ENCODE data around the gene USP25.

USP25 gene

DNA sequence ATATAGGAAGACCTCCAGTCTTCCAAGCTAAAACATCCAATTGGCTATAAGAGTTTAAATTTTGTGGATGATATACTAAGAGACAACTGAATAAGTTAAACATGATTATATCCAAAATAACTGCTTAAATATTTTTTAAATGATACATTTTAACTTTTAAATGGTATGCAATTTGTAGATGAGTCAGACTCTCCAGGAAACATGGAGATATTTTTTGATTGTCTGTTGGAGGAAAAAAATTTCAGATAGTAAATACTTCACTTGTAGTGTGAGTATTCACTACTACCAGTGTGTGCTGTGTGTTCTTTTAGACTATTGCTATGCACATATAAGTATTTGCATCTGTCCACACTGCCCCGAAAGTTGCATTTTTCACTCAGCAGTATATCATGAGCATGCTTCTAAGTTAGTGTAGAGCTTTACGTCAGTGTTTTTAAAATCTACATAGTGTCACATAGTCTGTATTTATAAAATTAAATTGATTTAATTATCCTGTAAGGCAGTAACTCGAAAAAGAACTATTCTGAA, 91.1 kb downstream of the USP25 start (continued):
- TF ChIP-seq SETDB1 (IDR thresholded peaks at IDR 0.05; ENCODE audit: insufficient read length, low read length) (no peak), ZNF132 (tag by site-specific recombination; IDR thresholded peaks at IDR 0.05; ENCODE audit: borderline replicate concordance) (no peak)

DNA sequence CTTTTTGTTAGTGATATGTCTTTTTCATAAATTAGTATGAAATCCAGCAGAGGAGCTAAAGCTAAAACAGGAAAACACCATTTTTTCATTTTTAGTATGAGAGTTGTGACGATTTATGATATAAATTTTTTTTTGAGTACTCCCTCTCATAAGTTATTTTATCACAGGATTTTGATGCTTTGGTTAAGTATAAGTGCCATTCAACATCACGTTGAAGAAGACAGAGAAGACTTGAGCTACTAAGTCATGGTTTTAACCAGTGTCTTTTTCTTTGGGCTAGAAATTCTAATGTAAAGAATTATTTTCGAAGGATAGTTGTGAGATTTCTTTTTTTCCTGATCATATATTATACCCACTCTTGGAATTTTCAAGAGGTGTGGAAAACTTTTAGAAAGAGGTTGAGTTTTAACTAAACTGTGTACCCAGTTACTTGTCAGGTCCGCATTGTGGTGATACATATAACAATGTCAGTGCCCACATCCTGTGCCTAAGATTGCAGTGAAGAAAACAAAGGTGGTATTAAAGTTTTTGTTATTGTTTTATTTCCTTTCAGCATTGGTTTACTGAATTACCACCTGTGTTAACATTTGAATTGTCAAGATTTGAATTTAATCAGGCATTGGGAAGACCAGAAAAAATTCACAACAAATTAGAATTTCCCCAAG, 93.8 kb downstream of the USP25 start:
- CTCF ChIA-PET = interaction anchor here (0.7 kb wide), 1 partner anchor 345 kb away, joined by 3 read pairs; no protein-coding TSS in a partner anchor
- no peak overlapping the region for H3K27ac ChIP-seq (ENCODE audit: extremely low read depth, low read depth, low read length)
- H3K9me3 ChIP-seq (ENCODE audit: control insufficient read depth, insufficient read depth, low read depth, low read length) = no peaks in the 10 kb centered on the region
- H3K4me1 ChIP-seq (ENCODE audit: control insufficient read depth, insufficient read depth, low read length) = no peaks in the 10 kb centered on the region
- TF ChIP-seq ZNF629 (tag by site-specific recombination; IDR thresholded peaks at IDR 0.05) = no peak
- no peak for TF ChIP-seq OSR2 (tag by site-specific recombination; IDR thresholded peaks at IDR 0.05)
- no peak for TF ChIP-seq ZSCAN23 (tag by site-specific recombination; IDR thresholded peaks at IDR 0.05)
- TF ChIP-seq EGR2 (tag by site-specific recombination; IDR thresholded peaks at IDR 0.05; ENCODE audit: low read depth) = no peak
- no peak for TF ChIP-seq SP2 (tag by site-specific recombination; IDR thresholded peaks at IDR 0.05)
- TF ChIP-seq, protein P1, sequence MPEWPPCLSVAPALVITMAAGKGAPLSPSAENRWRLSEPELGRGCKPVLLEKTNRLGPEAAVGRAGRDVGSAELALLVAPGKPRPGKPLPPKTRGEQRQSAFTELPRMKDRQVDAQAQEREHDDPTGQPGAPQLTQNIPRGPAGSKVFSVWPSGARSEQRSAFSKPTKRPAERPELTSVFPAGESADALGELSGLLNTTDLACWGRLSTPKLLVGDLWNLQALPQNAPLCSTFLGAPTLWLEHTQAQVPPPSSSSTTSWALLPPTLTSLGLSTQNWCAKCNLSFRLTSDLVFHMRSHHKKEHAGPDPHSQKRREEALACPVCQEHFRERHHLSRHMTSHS (tag by site-specific recombination; IDR thresholded peaks at IDR 0.05) = no peak
- TF ChIP-seq ZNF747 (tag by site-specific recombination; IDR thresholded peaks at IDR 0.05) = no peak
- TF ChIP-seq, protein P2, sequence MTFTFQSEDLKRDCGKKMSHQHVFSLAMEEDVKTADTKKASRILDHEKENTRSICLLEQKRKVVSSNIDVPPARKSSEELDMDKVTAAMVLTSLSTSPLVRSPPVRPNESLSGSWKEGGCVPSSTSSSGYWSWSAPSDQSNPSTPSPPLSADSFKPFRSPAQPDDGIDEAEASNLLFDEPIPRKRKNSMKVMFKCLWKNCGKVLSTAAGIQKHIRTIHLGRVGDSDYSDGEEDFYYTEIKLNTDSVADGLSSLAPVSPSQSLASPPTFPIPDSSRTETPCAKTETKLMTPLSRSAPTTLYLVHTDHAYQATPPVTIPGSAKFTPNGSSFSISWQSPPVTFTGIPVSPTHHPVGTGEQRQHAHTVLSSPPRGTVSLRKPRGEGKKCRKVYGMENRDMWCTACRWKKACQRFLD (tag by site-specific recombination; IDR thresholded peaks at IDR 0.05) = no peak
- no peak for TF ChIP-seq ZNF530 (tag by site-specific recombination; IDR thresholded peaks at IDR 0.05; ENCODE audit: low read depth)
- TF ChIP-seq ZNF514 (tag by site-specific recombination; IDR thresholded peaks at IDR 0.05) = no peak
- TF ChIP-seq ZNF626 (tag by site-specific recombination; IDR thresholded peaks at IDR 0.05) = no peak
- TF ChIP-seq ZNF610 (tag by site-specific recombination; IDR thresholded peaks at IDR 0.05; ENCODE audit: borderline replicate concordance) = no peak
- TF ChIP-seq ZNF202 (tag by site-specific recombination; IDR thresholded peaks at IDR 0.05; ENCODE audit: borderline replicate concordance) = no peak
- TF ChIP-seq HOXC10 (CRISPR knock-in tag; IDR thresholded peaks at IDR 0.05) = no peak
- no peak overlapping the region for H3K4me3 ChIP-seq (ENCODE audit: low read depth, low read length)
- H3K36me3 ChIP-seq (ENCODE audit: control insufficient read depth in 2 of 2, insufficient read depth in 1 of 2, low read length in 2 of 2) = peaks cover 14 to 26% of the 10 kb centered on the region in 2 experiments
- POLR2A ChIA-PET = no interaction called here

DNA sequence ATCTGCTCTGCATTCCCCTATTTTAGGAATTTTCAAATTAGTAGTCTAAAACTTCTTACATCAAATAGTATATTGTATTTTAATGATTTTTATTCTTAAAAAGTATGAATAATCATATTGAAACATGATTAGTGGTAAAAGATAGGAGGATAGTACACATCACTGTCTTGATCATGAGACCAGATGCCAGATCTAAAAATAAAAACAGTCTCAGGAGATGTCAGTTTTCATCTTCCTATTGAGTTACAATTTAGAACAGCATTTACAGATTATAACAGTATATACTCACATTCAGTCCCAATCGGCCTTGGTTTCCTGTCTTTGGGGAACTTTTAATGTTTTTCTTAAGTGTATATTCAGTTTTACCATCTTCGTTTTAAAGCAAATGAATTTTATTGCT, 95.9 kb downstream of the USP25 start:
- Histone ChIP-seq H3K9me3 (ENCODE audit: control insufficient read depth, insufficient read depth, low read depth, low read length) (no peaks in the 10 kb centered on the region), H3K27ac (ENCODE audit: extremely low read depth, low read depth, low read length) (no peak overlapping the region), H3K36me3 (ENCODE audit: control insufficient read depth in 2 of 2, insufficient read depth in 1 of 2, low read length in 2 of 2) (peaks cover 12 to 27% of the 10 kb centered on the region in 2 experiments), H3K4me1 (ENCODE audit: control insufficient read depth, insufficient read depth, low read length) (no peaks in the 10 kb centered on the region), H3K4me3 (ENCODE audit: low read depth, low read length) (no peak overlapping the region)
- CTCF ChIA-PET = interaction anchor here (0.6 kb wide), 3 partner anchors 13 to 742 kb away, joined by 3 read pairs; no protein-coding TSS in a partner anchor
- POLR2A ChIA-PET = no interaction called here
- TF ChIP-seq, protein P3, sequence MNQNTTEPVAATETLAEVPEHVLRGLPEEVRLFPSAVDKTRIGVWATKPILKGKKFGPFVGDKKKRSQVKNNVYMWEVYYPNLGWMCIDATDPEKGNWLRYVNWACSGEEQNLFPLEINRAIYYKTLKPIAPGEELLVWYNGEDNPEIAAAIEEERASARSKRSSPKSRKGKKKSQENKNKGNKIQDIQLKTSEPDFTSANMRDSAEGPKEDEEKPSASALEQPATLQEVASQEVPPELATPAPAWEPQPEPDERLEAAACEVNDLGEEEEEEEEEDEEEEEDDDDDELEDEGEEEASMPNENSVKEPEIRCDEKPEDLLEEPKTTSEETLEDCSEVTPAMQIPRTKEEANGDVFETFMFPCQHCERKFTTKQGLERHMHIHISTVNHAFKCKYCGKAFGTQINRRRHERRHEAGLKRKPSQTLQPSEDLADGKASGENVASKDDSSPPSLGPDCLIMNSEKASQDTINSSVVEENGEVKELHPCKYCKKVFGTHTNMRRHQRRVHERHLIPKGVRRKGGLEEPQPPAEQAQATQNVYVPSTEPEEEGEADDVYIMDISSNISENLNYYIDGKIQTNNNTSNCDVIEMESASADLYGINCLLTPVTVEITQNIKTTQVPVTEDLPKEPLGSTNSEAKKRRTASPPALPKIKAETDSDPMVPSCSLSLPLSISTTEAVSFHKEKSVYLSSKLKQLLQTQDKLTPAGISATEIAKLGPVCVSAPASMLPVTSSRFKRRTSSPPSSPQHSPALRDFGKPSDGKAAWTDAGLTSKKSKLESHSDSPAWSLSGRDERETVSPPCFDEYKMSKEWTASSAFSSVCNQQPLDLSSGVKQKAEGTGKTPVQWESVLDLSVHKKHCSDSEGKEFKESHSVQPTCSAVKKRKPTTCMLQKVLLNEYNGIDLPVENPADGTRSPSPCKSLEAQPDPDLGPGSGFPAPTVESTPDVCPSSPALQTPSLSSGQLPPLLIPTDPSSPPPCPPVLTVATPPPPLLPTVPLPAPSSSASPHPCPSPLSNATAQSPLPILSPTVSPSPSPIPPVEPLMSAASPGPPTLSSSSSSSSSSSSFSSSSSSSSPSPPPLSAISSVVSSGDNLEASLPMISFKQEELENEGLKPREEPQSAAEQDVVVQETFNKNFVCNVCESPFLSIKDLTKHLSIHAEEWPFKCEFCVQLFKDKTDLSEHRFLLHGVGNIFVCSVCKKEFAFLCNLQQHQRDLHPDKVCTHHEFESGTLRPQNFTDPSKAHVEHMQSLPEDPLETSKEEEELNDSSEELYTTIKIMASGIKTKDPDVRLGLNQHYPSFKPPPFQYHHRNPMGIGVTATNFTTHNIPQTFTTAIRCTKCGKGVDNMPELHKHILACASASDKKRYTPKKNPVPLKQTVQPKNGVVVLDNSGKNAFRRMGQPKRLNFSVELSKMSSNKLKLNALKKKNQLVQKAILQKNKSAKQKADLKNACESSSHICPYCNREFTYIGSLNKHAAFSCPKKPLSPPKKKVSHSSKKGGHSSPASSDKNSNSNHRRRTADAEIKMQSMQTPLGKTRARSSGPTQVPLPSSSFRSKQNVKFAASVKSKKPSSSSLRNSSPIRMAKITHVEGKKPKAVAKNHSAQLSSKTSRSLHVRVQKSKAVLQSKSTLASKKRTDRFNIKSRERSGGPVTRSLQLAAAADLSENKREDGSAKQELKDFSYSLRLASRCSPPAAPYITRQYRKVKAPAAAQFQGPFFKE (tag by site-specific recombination; IDR thresholded peaks at IDR 0.05; ENCODE audit: borderline replicate concordance) = no peak
- TF ChIP-seq ZNF768 (tag by site-specific recombination; IDR thresholded peaks at IDR 0.05) = no peak
- no peak for TF ChIP-seq ZNF24 (tag by site-specific recombination; IDR thresholded peaks at IDR 0.05)
- no peak for TF ChIP-seq ZNF16 (tag by site-specific recombination; IDR thresholded peaks at IDR 0.05; ENCODE audit: low read depth)
- TF ChIP-seq, protein P4, sequence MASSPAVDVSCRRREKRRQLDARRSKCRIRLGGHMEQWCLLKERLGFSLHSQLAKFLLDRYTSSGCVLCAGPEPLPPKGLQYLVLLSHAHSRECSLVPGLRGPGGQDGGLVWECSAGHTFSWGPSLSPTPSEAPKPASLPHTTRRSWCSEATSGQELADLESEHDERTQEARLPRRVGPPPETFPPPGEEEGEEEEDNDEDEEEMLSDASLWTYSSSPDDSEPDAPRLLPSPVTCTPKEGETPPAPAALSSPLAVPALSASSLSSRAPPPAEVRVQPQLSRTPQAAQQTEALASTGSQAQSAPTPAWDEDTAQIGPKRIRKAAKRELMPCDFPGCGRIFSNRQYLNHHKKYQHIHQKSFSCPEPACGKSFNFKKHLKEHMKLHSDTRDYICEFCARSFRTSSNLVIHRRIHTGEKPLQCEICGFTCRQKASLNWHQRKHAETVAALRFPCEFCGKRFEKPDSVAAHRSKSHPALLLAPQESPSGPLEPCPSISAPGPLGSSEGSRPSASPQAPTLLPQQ (tag by site-specific recombination; IDR thresholded peaks at IDR 0.05) = no peak
- TF ChIP-seq ZNF169 (tag by site-specific recombination; IDR thresholded peaks at IDR 0.05) = no peak
- no peak for TF ChIP-seq ZNF510 (tag by site-specific recombination; IDR thresholded peaks at IDR 0.05; ENCODE audit: insufficient replicate concordance)
- no peak for TF ChIP-seq IKZF3 (tag by site-specific recombination; IDR thresholded peaks at IDR 0.05)
- no peak for TF ChIP-seq ZEB2 (tag by site-specific recombination; IDR thresholded peaks at IDR 0.05)

Data from HEK293 (cell line).